Astrocyte (in vitro differentiated cells and primary cell): Measurements from ENCODE around the gene MZT2B.

ENCODE experiments used
- CTCF ChIP-seq: IDR thresholded peaks from 2 replicates; pipeline ENCODE4 v1.5.1; 2011; ENCODE audit warnings: low read depth, mild to moderate bottlenecking, inconsistent platforms, low read length, moderate library complexity; ENCODE audit not compliant: insufficient read depth
- EZH2 ChIP-seq: IDR thresholded peaks from 2 replicates; pipeline ENCODE4 v1.6.1; 2012; ENCODE audit warnings: mild to moderate bottlenecking, low read length, inconsistent platforms; ENCODE audit not compliant: insufficient read depth

- TF ChIP-seq CTCF (no peak), EZH2 (no peak)
Measured at GRCh38 chr2:130190237-130190636, 8.2 kb downstream of the MZT2B start.
